NAMALWA (cell line): ENCODE measurements around the gene DOHH.
A peak's percentile ranks its signal among the peaks of the same experiment; 100 is the strongest.
"Not testable (repeated sequence)": the region's sequence is repeated elsewhere in the genome, so short reads cannot be mapped to it uniquely, and the experiment has no call there.

ENCODE experiments used
- DNase-seq: peaks from one replicate; pipeline ENCODE4 v3.0.0-alpha.2; 2015; ENCODE audit warnings: low spot score

Gene DOHH

GRCh38 chr19:3519126-3519525 is 18.7 kb upstream of the DOHH start:
- no peak for DNase-seq

- no peak for DNase-seq
Observed at GRCh38 chr19:3518659-3519058, 18.2 kb upstream of the DOHH start.

GRCh38 chr19:3518255-3518654 is 17.8 kb upstream of the DOHH start:
- no peak for DNase-seq

GRCh38 chr19:3517638-3518037 is 17.2 kb upstream of the DOHH start:
- no peak for DNase-seq

GRCh38 chr19:3516675-3517207 is 16.3 kb upstream of the DOHH start:
- peak; percentile 98 for DNase-seq

GRCh38 chr19:3515891-3516422 is 15.5 kb upstream of the DOHH start:
- peak; percentile 51 for DNase-seq

GRCh38 chr19:3514930-3515329 is 14.5 kb upstream of the DOHH start:
- no peak for DNase-seq

GRCh38 chr19:3513229-3514140 is 13.0 kb upstream of the DOHH start:
- DNase-seq, result no peak

- no peak for DNase-seq
Observed at GRCh38 chr19:3512562-3513228, 12.2 kb upstream of the DOHH start.

- DNase-seq, result no peak
Observed at GRCh38 chr19:3511506-3512251, 11.2 kb upstream of the DOHH start.

- no peak for DNase-seq
Observed at GRCh38 chr19:3510727-3511126, 10.3 kb upstream of the DOHH start.

- no peak for DNase-seq
Observed at GRCh38 chr19:3509566-3509989, 9.1 kb upstream of the DOHH start.

GRCh38 chr19:3508771-3509535 is 8.5 kb upstream of the DOHH start:
- no peak for DNase-seq

- DNase-seq, result not testable (repeated sequence)
Observed at GRCh38 chr19:3508121-3508661, 7.7 kb upstream of the DOHH start.

GRCh38 chr19:3507371-3508120 is 7.1 kb upstream of the DOHH start:
- no peak for DNase-seq

- DNase-seq, result peak; percentile 34
Observed at GRCh38 chr19:3506384-3507340, 6.2 kb upstream of the DOHH start.

- DNase-seq, result peak; percentile 99
Observed at GRCh38 chr19:3505598-3506383, 5.3 kb upstream of the DOHH start, which contains the start of gene FZR1. FZR1 (plus strand) TSS chr19:3506311; CDS start chr19:3522990, 16,679 bp downstream.

GRCh38 chr19:3504735-3505134 is 4.3 kb upstream of the DOHH start:
- peak; percentile 30 for DNase-seq
